Fibroblast of gingiva (primary cell): Measurements from ENCODE around the gene GPR83.
A peak's percentile ranks its signal among the peaks of the same experiment; 100 is the strongest.
"Not testable (repeated sequence)": the region's sequence is repeated elsewhere in the genome, so short reads cannot be mapped to it uniquely, and the experiment has no call there.

Experiments used
- DNase-seq: peaks from one replicate; pipeline ENCODE4 v3.0.0-alpha.2; 2011; ENCODE audit warnings: low read depth

Gene GPR83

DNA sequence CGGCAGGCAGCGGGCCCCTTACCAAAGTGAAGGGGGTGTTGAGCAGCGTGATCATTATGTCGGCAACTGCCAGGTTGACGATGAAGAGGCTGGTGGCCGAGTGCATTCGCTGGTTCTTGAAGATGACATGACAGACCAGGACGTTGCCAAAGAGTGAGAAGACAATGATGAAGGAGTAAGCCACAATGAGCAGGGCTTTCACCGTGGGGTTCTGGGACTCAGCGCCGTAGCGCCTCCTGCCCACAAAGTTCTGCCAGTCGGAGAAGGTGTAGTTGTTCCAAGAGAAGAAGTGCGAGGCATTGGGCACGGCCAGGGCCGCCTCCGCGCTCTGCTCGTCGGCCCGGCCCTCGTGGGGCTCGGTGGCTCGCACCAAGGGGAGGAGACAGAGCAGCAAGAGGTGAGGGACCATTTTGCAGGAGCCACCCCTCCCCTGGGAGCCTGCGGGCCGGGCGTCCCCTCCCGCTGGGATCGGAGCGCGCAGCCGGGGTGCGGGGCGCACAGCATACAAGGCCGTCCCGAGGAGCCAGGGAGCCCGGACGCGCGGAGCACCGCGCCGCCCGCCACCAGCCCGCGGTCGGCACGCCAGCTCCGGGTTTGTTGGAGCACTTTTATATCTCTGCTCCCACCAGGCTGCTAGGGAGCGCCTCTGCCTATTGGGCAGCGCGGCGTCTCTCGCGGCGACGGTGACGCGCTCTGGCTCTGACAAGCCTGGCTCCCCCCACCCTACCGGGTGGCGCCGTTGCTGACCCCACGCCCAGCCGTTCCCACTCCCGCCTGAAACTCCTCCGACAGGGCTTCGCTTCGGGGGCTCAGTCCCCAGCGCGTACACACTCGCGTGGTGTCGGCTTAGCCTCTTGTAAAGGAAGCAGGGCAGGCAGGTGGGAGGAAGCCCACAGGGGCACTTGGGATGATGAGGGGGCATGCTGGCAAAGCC, at the start of gene GPR83:
GPR83 (minus strand) TSS at position 581 of the 934 bp plus-strand sequence; CDS start at position 409, 172 bp downstream.
- DNase-seq, result no peak

DNA sequence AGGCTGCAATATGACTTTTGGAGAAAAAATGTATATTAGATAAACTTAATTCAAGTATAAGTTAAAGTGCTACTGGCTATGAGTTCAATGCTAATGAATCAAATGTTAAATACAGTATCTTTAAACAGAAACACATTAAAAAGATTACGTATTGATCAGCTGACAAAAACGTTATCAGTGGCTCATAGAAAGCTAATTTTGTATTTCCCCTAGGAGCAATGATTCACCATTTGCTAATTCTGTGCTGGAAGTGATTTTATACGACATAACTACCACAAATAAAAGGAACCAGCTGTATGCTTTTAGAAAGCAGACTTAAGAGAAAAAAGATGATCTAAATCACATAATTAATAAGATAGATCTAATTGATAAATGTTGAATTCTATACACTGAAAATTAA, 48.8 kb upstream of the GPR83 start:
- peak; percentile 51 for DNase-seq

DNA sequence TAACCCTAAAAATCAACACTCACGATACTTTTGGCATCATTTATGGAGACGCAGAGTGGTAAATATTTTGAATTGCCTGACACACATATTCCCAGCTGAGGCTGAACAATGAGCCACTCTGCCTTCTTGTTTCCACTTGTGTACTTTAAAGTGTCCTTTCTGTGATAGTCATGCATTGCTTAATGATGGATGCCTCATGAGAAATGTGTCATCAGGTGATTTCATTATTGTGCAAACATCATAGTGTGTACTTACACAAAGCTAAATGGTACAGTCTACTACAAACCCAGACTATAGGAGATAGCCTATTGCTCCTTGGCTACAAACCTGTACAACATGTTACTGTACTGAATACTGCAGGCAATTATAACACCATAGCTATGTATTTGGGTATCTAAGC, 48.2 kb upstream of the GPR83 start:
- peak; percentile 80 for DNase-seq

DNA sequence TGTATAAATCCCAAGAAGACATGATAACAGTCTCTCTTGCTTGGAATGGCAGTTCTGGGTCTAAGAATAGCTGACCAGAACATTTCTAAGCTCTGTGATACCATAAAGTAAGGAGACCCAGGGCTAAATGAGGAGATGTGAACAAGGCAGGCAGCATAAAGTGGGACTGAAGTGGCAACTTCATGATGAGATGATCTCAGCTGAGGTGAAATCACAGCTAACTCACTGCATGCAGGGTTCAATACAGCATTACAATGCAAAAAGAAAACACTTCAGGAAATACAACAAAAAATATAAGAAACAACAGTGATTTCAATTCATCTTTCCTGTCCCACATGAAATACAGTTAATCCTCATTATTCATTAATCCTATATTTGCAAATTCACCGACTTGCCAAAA, 47.8 kb upstream of the GPR83 start:
- DNase-seq, result no peak

DNA sequence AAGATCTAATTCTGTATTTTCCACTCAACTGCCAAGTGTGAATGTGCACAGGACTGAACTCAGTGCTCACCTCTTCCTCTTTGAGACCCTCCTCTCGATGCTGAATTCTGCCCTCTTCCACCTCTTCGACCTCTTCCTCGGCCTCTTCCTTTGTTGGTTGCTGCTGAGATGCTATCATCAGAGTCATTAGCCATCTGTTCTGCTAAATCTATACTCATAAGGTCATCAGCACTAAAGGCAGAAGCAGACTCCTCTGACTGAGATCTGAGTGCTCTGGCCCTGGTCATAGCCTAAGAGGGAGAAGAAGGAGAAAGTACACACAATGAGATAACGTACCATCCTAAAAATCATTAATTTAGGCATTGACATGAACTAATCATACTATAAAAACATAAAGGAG, 45.9 kb upstream of the GPR83 start:
- no peak for DNase-seq

DNA sequence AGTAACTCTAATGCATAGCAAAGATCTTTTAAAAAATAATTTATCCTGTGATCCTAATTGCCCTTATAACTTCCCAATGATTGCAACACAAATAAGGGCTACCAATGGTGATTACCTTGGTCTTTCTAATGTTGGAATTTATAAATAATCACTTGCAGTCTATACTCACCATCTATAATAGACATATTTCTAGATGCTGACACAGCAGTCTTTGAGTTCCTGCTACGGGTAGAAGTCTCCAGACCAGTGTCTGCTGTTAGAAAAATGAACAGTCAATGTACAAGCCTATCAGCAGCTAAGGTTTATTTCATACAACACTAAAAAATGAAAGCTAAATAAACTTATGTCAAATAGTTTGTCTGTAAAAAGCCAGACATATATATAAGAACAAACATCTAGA, 44.4 kb upstream of the GPR83 start:
- no peak for DNase-seq

DNA sequence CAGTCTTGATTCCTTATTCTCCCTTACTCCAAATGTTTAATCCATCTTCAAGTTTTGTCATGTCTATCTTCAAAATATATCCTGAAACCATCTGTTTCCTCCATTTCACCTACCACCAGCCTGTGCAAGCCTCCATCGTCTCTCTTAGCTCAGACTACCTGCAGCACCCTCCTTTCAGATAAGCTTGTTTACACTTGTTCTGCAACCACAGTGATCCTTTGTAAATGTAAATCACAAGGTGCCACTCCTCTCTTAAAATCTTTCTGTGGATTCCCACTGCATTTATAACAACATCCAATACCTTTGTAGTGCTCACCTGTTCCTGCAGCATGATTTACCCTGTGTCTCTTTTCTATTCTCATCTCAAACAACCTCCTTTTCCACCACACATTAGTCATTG, 31.8 kb upstream of the GPR83 start:
- DNase-seq, result no peak

DNA sequence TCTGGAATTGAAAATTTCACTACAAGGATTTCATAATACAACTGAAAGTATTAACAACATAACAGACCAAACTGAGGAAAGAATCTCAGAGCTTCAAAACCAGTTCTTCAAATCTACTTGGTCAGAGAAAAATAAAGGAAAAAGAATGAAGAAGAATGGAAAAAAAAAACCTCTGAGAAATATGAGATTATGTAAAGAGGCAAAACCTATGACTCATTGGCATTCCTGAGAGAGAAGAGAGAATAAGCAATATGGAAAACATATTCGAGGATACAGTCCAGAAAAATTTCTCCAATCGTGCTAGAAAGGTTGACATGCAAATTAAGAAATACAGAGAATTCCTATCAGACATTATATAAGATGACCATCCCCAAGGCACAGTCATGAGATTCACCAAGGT, 23.4 kb upstream of the GPR83 start:
- DNase-seq, result peak; percentile 27

DNA sequence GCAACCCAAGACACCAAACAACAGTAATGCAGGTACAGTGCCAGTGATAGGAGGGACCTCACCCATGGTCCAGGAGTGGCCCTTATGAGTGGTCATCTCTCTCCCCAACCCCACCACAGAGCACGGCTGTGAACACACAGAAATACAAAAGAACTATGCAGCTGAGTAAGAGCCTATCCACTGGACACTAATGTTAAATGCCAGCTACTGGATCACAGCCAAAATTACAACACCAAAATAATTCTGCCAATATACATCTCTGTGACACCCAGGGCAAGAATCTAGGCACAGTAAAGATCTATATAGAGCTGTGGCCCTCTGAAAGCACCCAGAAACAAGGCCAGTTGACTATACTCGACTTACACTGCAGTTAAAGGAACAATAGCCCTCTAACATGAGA, 22.8 kb upstream of the GPR83 start:
- DNase-seq, result peak; percentile 11

DNA sequence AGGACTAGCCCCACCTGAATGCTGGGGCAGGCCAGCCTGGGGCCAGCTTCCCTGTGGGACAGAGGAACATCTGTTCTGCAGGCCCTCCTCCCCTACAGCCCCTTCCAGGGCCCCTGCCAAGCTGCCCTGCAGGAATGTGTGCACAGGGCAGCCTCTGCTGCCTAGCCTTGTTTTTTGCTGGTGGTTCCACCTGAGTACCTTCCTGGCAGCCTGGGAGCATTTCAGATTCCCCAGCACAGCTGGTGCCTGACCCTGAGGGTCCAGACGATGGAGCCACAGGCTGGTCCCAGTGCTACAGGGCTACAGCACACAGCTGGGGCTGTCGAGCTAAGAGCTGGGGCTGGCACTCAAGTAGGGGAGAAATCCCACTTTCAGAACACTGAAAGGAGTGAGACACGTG, 22.3 kb upstream of the GPR83 start:
- no peak for DNase-seq

DNA sequence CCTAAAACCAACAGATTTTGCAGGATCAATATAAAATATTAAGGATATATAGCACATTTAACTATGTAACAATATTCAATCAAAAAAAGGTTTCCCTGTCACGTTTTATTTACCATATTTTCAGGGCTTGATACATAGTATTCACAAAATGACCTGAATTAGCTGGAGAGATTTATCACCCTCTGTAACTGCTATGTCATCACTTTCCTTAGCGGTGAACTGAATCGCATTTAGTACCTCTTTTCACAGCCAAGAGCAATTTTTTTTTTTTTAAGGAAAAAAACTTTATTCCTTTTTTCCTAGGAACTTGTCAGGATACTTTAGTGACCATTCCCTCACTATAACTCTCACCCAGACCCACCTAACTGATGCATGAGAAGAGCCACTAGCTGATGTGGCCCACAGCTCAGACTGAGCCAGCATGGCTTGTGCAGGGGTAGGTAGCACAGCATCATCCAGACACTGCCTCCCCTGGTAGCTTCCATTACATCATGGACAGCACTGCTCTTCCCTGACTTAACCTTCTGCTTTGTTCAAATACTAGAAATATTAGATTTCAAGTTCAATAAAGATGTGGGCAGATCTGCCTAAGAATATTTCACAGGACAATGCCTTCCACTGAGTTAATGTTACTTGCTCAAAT, 17.0 kb upstream of the GPR83 start:
- DNase-seq, result no peak

DNA sequence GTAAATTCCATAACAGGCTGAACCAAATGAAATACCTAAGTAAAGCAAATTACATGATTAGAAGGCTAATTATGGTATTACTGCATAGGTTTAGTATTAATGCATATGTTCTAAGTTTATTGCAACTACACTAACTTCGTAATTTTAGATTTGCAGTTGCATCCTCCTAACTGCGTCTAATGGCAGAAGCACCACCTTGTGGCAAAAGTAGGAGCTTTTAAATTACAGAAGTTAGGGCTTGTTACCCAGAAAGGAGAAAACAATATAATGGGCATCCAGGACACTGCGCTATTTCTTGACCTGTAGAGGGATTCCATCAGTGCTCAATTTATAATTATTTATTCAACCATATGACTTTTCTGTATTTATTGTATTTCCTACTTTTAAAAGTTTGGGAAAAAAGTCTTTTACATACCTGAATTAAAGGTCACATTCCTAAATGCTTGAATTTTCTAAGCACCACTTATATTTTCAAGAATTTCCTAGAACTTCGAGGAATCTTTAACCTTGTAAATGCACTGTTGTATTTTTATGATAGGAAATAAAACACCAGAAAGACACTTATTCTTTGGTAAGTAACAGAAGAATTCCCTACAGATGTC, 16.3 kb upstream of the GPR83 start:
- peak; percentile 39 for DNase-seq

DNA sequence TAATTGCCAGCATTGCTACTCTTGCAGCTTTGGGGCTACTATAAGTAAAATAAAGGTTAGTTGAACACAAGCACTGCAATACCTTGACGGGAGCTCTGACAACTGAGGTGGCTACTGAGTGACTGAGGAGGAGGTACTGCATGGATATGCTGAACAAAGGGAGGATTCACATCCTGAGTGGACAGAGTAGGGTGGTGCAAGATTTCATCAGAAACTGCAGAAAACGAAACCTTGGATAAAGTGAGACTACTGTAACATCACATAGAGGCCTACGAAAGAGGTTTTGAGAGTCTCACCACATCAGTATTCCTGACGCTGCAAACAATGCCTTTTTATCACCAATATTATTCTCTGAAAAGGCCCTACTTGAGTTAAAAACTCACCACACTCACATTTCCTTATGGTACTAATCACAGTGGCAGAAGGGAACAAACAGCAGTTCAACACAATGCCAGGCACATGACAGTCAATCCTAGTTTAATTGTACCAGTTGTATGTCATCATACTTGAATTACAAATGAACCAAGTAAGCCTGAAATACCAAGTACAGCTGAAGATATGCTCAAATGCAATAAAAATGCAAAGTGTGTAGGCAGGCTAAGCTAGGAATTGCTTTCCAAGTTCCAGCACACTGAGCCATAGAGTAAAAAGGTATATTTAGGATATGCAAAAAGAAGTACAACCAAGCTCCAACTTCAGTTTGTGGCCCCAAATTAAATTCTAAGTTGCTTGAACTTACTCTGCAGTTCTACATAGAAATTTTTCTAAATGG, 4.0 kb upstream of the GPR83 start:
- DNase-seq, result no peak

DNA sequence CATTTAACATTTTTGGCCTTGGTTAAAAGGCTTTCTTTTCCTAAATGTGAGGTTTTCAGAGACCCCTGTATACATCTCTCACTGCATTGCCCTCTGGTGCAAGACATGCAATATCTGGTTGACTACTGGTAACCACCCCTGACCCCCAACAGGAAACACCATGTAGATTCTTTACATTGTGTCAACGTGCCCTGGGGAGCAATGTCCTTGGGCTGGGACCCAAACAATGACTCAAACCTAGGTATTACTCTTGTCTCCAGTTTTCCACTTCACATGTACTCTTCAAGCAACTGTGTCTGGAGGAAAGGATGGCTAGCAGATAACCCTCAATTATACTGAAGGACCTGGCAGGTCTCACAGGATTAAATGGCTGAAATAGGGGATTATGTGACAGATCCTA, 1.1 kb upstream of the GPR83 start:
- no peak for DNase-seq

DNA sequence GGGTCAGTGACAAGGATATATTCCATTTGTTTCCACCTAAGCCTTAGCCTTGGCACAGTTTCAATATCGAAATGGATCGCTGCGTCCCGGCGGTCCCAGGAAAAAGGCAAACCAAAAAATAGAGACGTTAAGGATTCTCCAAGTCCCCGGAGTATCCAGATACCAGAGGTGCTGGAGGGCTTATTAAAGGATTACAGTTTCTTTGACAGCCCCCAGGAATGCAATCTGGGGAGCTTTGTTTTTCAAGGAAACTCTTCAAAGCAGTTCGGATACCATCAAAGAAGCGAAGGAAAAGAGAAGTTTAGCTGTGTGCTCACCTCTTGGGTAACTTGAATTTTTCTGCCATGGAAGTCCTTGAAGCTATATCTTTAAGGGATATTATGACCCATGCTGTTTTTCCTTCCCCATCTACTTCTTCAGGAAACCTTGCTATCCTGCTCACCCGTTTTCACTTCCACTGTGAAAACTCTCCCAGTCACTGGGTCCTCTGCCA, 600 bp upstream of the GPR83 start:
- no peak for DNase-seq

DNA sequence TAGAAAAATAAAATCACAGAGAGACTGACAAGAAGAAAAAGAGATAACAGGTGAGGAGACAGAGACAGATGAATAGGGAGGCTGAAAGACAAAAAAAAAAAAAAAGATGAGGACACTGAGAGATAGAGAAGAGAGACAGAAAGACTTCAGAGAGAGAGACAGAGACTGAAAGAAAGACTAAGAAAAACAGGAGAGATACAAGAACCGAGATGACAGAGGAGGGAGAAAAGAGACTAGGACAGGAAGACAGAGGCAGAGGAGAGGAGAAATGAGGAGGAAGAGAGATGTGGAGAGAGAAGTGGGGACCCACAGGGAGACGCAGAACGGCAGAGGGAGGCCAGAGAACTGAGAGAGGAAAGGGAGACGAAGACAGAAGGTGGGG, 771 bp downstream of the GPR83 start:
- no peak for DNase-seq

DNA sequence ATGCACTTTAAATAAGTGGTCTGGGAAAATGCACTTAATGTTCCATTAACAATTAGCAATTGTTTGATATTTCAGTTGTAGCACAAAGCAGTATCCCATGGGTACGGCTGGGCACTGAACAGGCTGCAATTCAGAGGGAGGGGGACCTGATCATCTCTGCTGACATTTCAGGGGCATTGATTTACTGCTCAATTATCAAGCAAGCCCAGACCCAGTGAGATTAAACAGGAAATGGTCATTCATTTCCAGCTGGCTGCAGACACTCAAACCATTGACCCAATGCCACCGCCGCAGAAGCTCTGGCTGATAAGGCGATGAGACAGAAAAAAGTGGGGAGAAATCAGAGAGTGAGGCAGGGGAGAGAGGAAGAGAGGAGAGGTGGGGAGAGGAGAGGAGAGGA, 1.2 kb downstream of the GPR83 start:
- DNase-seq, result no peak

DNA sequence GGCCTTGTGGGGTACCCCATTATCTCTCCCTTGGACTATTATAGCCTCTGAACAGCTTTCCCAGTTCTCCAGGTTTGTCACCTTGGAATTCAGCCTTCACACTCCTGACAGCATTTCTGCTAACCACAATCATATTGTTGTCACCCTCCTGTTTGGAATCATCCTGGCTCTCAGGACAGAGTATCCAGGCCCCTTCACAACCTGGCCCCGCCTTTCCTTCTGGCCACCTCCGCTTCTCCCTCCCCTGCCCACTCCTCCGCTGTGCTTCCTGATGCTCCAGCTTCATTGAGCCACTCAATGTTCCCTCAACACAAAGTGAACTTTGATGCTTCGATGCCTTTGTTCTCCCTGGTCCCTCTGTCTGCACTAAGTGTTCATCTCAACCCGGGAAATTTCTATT, 3.1 kb downstream of the GPR83 start:
- no peak for DNase-seq

DNA sequence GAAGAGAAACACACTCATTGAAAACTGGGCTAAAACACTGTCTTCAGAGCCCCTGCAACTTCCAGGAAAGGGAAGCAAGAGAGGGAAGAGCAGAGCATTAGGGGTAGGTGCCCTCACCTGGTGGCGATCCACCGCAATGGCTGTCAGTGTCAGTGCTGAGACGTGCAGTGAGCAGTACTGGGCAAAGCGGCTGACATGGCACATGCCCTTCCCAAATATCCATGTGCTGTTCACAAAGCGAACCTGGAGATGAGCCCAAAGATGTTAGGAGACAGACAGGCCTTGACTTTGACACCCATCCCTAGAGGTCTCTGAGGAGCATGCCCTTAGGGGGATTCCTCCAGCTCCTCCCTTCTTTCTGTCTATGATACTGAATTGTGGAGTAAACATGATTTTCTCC, 4.9 kb downstream of the GPR83 start:
- DNase-seq, result no peak

DNA sequence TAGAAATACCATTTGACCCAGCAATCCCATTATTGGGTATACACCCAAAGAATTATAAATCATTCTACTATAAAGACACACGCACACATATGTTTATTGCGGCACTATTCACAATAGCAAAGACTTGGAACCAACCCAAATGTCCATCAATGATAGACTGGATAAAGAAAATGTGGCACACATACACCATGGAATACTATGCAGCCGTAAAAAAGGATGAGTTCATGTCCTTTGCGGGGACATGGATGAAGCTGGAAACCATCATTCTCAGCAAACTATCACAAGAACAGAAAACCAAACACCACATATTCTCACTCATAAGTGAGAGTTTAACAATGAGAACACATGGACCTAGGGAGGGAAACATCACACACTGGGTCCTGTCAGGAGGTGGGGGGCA, 9.3 kb downstream of the GPR83 start:
- not testable (repeated sequence) for DNase-seq

DNA sequence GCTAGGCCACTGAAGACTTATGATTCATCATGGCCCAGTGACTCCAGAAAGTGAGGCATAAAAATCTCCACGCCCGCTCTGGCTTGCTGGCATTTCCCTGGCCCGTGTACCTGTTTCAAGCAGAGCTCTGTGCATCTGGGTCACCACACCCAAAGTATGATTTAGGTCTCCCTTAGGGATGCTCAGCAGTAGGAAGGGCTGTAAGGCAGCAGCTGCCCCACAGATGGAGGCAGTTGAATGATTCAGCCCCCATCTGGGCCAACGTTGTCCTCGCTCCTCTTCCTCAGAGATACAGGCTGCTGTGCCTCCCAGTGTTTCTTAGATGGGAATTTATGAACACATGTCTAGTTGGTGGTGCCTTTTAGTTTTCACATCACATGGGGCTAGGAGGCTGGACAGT, 21.6 kb downstream of the GPR83 start:
- DNase-seq, result no peak

DNA sequence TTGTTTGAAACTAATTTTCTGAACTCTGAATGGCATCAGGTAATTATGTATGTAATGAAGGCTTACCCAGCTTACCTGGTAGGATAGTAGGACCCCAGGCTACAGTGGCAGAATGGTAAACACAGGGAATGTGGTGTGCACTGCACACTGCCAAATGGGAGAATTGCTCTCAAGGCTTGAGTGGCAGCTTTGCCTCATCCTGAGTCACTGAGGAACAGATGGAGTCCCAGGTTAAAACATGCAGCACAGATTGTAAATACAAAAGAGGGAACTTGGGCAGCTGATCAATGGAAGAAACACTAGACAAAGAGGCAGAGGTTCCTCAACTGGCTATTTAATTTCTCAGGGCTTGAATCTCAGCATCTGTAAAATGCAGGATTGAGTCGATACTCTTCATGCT, 24.4 kb downstream of the GPR83 start:
- no peak for DNase-seq
